ENCODE results near the gene ANKRD13A.

ANKRD13A gene

DNA sequence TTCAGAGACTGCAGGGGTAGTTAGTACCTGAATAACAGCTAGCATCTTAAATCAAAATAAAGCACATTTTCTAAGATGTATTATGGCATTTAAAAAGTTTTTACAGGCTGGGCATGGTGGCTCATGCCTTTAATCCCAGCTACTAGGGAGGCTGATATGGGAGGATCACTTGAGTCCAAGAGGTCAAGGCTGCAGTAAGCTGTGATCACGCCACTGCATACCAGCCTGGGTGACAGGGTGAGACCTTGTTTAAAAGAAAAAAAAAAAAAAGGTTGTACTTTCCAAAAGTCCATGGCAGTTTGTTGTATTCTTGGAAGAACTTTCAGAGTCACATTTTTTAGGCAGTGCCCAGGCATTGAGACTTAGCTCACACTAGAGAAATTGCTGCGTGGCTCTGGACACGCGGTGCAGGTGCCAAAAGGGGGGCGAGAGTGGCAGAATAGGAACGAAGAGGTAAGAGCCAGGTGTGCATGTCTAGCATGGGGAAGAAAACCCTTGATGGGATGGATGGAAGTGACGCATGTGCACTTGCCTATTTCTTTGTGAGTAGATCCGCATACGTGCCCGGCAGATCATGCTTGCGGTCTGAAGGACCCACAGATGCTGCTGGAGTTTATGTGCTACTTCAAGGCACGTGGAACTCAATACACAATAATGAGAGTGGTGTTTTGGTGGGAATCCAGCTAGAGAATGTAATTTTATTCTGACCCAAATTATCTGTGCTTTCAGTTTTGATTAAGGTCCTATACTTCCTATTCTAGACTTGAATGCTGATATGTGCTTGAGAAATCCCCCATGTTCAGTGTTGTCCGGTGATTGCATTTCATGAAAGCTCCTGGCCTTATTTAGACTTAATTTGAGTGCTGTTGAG lies 11.9 kb downstream of the ANKRD13A start:
- H3K4me3 Mint-ChIP-seq: peak overlapping the region; percentile 36
- peaks cover 33% of the 10 kb centered on the region for H3K36me3 Mint-ChIP-seq (ENCODE audit: low read depth)
- peaks cover 74% of the 10 kb centered on the region for H3K4me1 Mint-ChIP-seq (ENCODE audit: low read depth)
- H3K27me3 Mint-ChIP-seq: no peaks in the 10 kb centered on the region
- H3K9me3 Mint-ChIP-seq: no peaks in the 10 kb centered on the region
- H3K27ac Mint-ChIP-seq: peak overlapping the region; percentile 73

DNA sequence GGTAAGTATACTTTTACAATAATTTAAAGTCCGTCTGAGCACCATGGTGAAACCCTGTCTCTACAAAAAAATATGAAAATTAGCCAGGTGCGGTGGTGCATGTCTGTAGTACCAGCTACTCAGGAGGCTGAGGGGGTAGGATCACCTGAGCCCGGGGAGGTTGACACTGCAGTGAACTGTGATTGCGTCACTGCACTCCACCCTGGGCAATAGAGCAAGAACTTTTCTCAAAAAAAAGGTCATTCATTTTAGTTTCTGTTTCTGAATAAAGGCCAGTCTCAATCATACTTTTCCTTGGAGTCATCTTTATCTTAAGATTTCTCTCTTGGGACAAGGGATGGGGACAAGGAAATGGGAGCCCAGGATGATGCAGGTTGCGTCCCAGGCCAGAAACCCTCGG lies 12.9 kb downstream of the ANKRD13A start:
- Mint-ChIP-seq H3K36me3 (ENCODE audit: low read depth) (peaks cover 34% of the 10 kb centered on the region), H3K27ac (peak overlapping the region; percentile 67), H3K27me3 (no peaks in the 10 kb centered on the region), H3K9me3 (no peaks in the 10 kb centered on the region), H3K4me1 (ENCODE audit: low read depth) (peaks cover 66% of the 10 kb centered on the region), H3K4me3 (peak overlapping the region; percentile 5)

DNA sequence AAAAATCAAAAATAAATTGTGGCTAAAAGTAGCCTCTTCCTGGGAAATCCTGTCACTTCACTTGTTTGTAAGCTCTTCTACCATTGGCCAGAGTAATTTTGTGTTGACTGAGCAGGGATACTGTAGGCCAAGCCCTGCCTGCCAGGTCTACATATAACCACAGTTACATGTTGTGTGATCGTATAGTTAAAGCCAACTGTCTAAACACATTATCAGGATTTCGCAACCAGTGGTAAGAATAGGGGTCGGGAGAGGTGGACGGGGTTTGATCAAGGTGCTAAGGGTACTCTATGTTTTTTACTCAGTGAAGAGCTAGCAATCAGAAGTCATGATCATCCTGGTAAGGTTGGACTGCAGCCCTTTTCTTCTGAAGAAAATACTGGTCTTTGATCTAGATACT lies 13.4 kb downstream of the ANKRD13A start:
- H3K4me3 Mint-ChIP-seq: peak overlapping the region; percentile 4
- peaks cover 33% of the 10 kb centered on the region for H3K36me3 Mint-ChIP-seq (ENCODE audit: low read depth)
- peaks cover 65% of the 10 kb centered on the region for H3K4me1 Mint-ChIP-seq (ENCODE audit: low read depth)
- H3K27me3 Mint-ChIP-seq: no peaks in the 10 kb centered on the region
- H3K9me3 Mint-ChIP-seq: no peaks in the 10 kb centered on the region
- H3K27ac Mint-ChIP-seq: peak overlapping the region; percentile 67

DNA sequence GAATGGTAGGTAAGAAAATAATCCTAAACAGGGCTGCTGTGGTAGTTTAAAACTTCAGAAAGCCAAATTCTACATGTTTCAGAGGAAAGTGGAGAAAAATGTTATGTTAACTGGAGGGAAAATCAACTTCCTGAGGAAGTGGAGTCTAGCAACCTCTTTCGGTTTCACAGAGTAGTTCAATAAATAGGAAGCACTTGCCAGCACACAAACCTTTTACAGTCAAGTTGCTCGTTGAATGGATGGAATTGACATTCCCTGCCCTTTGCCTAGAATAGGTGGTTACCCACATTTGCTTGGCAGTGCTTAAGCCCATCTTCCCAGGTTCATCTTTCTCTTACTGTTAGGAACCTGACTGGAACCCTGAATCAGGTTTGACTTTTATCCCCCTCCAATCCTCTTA lies 15.9 kb downstream of the ANKRD13A start:
- no peaks in the 10 kb centered on the region for H3K27me3 Mint-ChIP-seq
- peaks cover 42% of the 10 kb centered on the region for H3K4me1 Mint-ChIP-seq (ENCODE audit: low read depth)
- no peaks in the 10 kb centered on the region for H3K9me3 Mint-ChIP-seq
- peaks cover 40% of the 10 kb centered on the region for H3K36me3 Mint-ChIP-seq (ENCODE audit: low read depth)
- no peak overlapping the region for H3K4me3 Mint-ChIP-seq
- peak overlapping the region; percentile 83 for H3K27ac Mint-ChIP-seq

DNA sequence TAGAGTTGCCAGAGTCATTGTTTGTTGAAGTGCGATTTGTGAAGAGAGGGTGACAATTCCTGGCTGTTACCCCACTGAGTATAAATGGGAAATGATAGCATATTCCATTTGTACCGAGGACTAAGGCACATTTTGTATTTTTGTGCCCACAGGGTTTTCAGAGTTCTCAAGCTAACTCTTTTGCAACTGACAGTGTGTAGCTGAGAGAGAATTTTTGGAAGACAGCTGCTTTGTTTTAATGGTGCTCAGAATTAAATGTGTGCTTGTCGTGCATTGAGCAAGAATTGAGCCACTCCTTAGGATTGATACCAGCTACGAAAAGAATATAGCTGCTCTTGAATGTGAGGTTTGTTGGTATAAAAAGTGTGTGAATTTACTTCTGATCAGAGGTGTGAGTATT lies 21.7 kb downstream of the ANKRD13A start:
- Mint-ChIP-seq H3K27ac (no peak overlapping the region), H3K4me3 (no peak overlapping the region), H3K36me3 (ENCODE audit: low read depth) (peaks cover 55% of the 10 kb centered on the region), H3K9me3 (no peaks in the 10 kb centered on the region), H3K27me3 (no peaks in the 10 kb centered on the region), H3K4me1 (ENCODE audit: low read depth) (peaks cover 5% of the 10 kb centered on the region)

DNA sequence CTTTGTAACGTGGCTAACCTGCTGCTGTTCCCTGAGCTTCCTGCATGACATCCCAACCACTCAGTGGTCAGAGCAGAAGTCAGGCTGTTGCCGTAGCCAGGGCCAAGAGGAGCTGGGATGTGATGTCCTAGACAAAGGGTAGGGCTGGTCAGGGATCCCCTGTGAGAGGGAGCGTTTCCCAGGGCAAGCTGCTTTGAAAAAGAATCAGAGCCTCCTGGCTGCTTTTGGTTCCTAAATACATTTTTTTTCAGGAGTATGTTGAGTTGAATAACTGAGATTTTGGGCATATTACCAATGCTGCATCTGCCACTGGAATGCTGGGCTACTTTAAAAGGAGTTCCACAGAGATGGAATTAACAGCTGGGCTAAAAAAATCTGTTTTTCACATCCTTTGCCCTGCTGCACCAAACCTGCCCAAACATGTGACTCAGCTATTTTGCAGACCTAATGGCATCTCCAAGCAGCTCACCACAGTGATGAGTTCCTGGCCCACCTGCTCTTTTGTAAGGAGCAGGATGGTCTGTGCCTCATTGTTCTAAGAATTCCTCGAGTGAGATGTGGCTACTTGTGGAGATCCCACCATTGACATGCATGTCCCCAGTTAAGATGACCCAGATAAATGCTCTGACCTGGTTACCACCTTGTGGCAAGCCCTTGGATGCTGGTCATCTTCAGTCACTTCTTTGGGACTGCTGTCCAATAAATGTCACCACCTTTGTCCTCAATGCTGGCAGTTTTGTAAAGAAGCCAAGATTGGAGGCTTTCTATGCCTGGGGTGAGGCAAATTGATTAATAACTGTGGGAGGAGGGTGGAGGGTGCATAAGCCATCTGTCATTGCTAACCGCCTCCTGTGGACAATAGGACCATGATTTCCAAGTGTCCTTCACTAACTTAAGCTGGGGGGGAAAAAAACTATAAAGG lies 24.1 kb downstream of the ANKRD13A start:
- Mint-ChIP-seq H3K27me3 (no peaks in the 10 kb centered on the region), H3K36me3 (ENCODE audit: low read depth) (peaks cover 66% of the 10 kb centered on the region), H3K27ac (no peak overlapping the region), H3K9me3 (no peaks in the 10 kb centered on the region), H3K4me1 (ENCODE audit: low read depth) (peaks cover 13% of the 10 kb centered on the region), H3K4me3 (no peak overlapping the region)

DNA sequence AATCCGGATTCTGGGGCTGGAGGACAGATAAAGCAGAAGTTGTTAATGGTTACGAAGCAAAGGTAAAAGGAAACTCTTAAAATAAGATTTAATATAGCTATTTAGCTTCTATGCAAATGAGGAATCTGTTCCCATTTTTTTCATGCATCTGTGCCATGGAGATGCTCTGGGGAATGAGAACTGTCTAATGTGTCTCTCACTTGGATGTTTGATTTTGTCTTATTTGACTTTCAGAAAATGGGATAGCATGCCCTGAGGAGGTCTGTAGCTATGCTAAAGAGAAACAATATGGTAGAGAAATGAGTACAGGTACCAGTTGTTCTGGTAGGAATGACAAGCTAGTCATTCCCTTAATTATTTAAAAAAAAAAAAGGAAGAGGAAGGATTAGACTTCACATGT lies 24.8 kb downstream of the ANKRD13A start:
- Mint-ChIP-seq H3K9me3 (no peaks in the 10 kb centered on the region), H3K4me3 (no peak overlapping the region), H3K27me3 (no peaks in the 10 kb centered on the region), H3K36me3 (ENCODE audit: low read depth) (peaks cover 63% of the 10 kb centered on the region), H3K27ac (no peak overlapping the region), H3K4me1 (ENCODE audit: low read depth) (peaks cover 13% of the 10 kb centered on the region)

DNA sequence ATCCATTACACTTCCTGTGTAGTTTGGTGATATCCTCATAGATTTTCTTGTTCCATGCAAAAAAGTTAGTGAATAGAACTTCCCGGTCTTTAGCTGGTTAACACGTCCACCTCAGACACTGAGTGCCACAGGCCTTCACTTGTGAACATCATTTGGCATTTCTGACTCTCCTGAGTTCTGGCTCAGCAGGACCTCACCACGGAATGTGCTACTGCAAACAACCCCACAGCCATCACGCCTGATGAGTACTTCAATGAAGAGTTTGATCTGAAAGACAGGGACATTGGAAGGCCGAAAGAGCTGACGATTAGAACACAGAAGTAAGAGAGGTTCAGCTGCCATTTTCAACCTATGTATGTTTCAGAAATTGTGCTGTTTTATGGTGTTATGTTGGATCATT lies 29.1 kb downstream of the ANKRD13A start:
- no peaks in the 10 kb centered on the region for H3K27me3 Mint-ChIP-seq
- H3K9me3 Mint-ChIP-seq: no peaks in the 10 kb centered on the region
- H3K27ac Mint-ChIP-seq: no peak overlapping the region
- peaks cover 49% of the 10 kb centered on the region for H3K36me3 Mint-ChIP-seq (ENCODE audit: low read depth)
- H3K4me1 Mint-ChIP-seq (ENCODE audit: low read depth): peaks cover 13% of the 10 kb centered on the region
- no peak overlapping the region for H3K4me3 Mint-ChIP-seq

DNA sequence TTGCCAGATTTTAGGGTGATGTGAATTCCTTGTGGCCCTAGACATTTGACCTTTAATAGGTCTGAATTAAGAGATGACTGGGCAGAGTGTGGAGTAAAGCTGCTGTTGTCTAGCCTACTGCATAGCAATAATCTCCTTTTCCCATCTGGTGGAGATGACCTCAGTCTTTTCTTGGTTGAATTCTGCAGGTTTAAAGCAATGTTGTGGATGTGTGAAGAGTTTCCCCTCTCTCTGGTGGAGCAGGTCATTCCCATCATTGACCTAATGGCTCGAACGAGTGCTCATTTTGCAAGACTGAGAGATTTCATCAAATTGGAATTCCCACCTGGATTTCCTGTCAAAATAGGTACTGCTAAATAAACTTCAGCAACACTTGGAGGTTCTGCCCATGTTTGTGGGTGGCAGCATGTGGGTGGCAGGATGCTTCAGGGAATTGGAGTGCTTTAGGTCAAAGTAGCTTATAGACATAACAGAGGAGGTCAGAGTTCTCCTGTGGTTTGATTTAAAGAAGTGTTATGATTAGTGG lies 30.1 kb downstream of the ANKRD13A start:
- peak overlapping the region; percentile 11 for H3K27ac Mint-ChIP-seq
- H3K4me3 Mint-ChIP-seq: no peak overlapping the region
- no peaks in the 10 kb centered on the region for H3K27me3 Mint-ChIP-seq
- H3K36me3 Mint-ChIP-seq (ENCODE audit: low read depth): peaks cover 50% of the 10 kb centered on the region
- H3K4me1 Mint-ChIP-seq (ENCODE audit: low read depth): peaks cover 13% of the 10 kb centered on the region
- no peaks in the 10 kb centered on the region for H3K9me3 Mint-ChIP-seq

DNA sequence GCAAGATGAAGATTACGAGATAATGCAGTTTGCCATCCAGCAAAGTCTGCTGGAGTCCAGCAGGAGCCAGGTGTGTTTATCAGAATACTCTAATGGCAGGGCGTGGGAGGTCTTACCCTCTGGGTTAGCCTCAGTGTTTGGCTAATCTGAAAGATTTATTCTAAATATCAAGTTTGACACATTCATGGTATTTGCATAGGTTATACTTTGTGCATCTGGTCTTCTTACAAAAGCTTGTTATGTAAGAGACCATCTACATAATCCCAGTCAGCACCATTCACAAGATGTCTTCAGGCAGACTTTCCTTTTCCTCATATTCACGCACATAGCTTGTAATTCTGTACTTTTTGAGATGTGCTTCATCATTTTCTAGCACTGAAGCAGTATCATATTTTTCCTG lies 34.7 kb downstream of the ANKRD13A start:
- peaks cover 7% of the 10 kb centered on the region for H3K4me1 Mint-ChIP-seq (ENCODE audit: low read depth)
- H3K27ac Mint-ChIP-seq: no peak overlapping the region
- H3K27me3 Mint-ChIP-seq: no peaks in the 10 kb centered on the region
- H3K36me3 Mint-ChIP-seq (ENCODE audit: low read depth): peaks cover 56% of the 10 kb centered on the region
- no peaks in the 10 kb centered on the region for H3K9me3 Mint-ChIP-seq
- H3K4me3 Mint-ChIP-seq: no peak overlapping the region

DNA sequence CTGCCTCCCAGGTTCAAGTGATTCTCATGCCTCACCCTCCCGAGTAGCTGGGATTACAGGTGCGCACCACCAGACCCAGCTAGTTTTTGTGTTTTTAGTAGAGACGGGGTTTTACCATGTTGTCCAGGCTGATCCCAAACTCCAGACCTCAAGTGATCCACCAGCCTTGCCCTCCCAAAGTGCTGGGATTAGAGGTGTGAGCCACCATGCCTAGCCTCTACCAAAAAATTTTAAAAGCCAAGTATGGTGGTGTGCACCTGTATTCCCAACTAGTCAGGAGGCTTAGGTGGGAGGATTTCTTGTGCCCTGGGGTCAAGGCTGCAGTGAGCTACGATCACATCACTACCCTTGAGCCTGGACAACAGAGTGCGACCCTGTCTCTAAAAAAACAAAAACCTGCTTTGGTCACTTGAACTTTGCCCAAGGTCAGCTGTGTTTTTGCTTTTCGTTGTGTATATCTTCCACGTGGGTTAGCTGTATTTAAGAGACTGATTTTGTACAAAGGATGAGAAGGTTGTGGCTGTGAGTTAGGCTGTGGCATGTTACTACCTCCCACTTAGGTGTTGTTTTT lies 36.4 kb downstream of the ANKRD13A start:
- Mint-ChIP-seq H3K27ac (peak overlapping the region; percentile 24), H3K36me3 (ENCODE audit: low read depth) (peaks cover 59% of the 10 kb centered on the region), H3K4me3 (no peak overlapping the region)

DNA sequence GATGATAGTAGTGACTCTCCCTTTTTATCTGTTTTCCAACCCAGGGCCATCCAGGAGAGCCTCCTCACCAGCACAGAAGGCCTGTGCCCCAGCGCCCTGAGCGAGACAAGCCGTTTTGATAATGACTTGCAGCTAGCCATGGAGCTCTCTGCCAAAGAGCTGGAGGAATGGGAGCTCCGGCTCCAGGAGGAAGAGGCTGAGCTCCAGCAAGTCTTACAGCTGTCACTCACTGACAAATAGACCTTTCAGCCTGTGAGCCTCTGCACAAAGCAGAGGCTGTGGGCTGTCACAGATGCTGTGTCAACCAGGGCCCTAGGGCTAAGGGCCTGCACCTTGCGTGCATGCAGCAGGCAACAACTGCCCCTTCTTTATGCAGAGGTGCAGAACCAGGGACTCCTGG lies 38.1 kb downstream of the ANKRD13A start:
- no peak overlapping the region for H3K4me3 Mint-ChIP-seq
- H3K4me1 Mint-ChIP-seq (ENCODE audit: low read depth): peaks cover 37% of the 10 kb centered on the region
- H3K36me3 Mint-ChIP-seq (ENCODE audit: low read depth): peaks cover 65% of the 10 kb centered on the region

More for the DNA sequence above, 36.4 kb downstream of the ANKRD13A start:
- Mint-ChIP-seq H3K4me1 (ENCODE audit: low read depth) (peaks cover 24% of the 10 kb centered on the region), H3K9me3 (no peaks in the 10 kb centered on the region), H3K27me3 (no peaks in the 10 kb centered on the region)

DNA sequence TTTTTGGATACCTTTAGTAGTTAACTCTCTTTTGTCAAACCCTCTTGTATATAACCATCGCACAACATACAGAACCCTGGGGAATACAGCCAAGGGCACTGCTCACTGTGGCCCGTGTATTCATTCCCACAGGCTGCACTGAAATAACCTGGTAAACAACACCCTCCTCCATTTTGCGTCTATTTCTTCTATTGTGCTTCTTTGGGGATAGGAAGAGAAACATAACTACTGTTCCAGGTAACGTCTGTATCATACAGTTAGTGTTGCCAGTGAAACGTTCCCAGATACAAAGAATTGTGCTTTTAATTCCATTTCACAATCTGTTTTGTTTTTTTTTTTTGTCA lies 39.5 kb downstream of the ANKRD13A start:
- no peaks in the 10 kb centered on the region for H3K27me3 Mint-ChIP-seq
- peak overlapping the region; percentile 43 for H3K27ac Mint-ChIP-seq
- peaks cover 64% of the 10 kb centered on the region for H3K36me3 Mint-ChIP-seq (ENCODE audit: low read depth)

More for the DNA sequence above, 38.1 kb downstream of the ANKRD13A start:
- H3K27me3 Mint-ChIP-seq: no peaks in the 10 kb centered on the region
- H3K9me3 Mint-ChIP-seq: no peaks in the 10 kb centered on the region
- no peak overlapping the region for H3K27ac Mint-ChIP-seq

DNA sequence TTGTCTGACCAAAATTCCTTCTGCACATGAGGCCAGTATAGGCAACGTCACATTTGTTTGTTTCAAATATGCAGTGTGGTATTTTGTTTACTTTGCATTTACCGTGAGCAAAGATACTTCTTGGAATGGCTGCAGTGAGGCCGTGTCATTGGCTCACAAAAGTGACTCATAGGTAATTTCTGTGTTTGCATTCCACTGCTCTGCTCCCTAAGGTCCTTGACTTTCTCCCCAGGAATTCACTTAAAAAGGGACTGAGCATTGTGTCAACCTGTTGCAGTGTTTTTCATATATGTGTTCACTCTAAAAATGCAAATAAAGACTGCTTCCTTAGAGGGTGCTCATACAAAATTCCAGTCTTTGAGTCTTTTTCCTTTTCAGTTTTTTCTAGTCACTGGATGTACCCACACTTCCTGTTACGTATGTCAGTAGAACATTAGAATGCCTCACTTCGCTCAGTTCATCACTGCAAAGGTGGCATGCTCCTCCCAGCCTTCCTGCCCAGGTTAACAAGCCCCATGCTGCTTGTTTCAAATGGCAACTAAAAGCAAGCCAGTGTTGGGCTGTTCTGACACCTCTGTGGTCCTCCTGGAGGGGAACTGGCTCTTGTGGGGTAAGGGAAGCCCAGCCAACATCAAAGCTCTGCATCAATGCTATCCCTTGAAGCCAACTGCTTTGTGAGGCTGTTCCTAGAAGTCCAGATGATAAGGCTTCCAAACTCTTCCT lies 40.0 kb downstream of the ANKRD13A start:
- peaks cover 62% of the 10 kb centered on the region for H3K36me3 Mint-ChIP-seq (ENCODE audit: low read depth)

More for the DNA sequence above, 39.5 kb downstream of the ANKRD13A start:
- Mint-ChIP-seq H3K9me3 (no peaks in the 10 kb centered on the region), H3K4me3 (no peak overlapping the region), H3K4me1 (ENCODE audit: low read depth) (peaks cover 46% of the 10 kb centered on the region)

More for the DNA sequence above, 40.0 kb downstream of the ANKRD13A start:
- Mint-ChIP-seq H3K27me3 (no peaks in the 10 kb centered on the region), H3K9me3 (no peaks in the 10 kb centered on the region), H3K27ac (peak overlapping the region; percentile 85), H3K4me3 (no peak overlapping the region), H3K4me1 (ENCODE audit: low read depth) (peaks cover 46% of the 10 kb centered on the region)

Measured in stimulated activated naive CD8-positive, alpha-beta T cell treated with anti-CD3 and anti-CD28 coated beads, Interleukin-15, Interleukin-2, amounts not matched to agents 100 ng/mL and 50 ng/mL, for 24 hours (primary cell).